COLO829 (cell line): ENCODE measurements around the gene NOM1.

ENCODE experiments used
- DNase-seq: peaks from one replicate; pipeline ENCODE4 v3.0.0; 2012; ENCODE audit warnings: low spot score

Gene NOM1

GRCh38 chr7:156984174-156984891 is 34.8 kb downstream of the NOM1 start:
- DNase-seq, result no peak

- DNase-seq, result no peak
Observed at GRCh38 chr7:156985101-156985992, 35.8 kb downstream of the NOM1 start.

DNA sequence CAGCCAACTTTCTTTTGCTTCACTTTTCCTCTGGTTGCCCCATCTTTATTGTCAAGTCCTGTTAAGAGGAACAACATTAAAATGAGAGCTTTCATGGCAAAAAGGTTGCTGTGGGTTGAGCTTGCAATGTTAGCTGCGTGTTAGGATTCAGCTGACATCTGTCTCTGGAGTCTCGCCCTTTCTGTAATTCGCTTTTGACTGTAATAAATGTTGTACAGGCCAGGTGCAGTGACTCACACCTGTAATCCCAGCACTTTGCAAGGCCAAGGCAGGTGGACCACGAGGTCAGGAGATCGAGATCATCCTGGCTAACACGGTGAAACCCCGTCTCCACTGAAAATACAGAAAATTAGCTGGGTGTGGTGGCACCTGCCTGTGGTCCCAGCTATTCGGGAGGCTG is 36.9 kb downstream of the NOM1 start:
- no peak for DNase-seq

GRCh38 chr7:156988343-156989185 is 39.1 kb downstream of the NOM1 start:
- DNase-seq, result no peak

DNA sequence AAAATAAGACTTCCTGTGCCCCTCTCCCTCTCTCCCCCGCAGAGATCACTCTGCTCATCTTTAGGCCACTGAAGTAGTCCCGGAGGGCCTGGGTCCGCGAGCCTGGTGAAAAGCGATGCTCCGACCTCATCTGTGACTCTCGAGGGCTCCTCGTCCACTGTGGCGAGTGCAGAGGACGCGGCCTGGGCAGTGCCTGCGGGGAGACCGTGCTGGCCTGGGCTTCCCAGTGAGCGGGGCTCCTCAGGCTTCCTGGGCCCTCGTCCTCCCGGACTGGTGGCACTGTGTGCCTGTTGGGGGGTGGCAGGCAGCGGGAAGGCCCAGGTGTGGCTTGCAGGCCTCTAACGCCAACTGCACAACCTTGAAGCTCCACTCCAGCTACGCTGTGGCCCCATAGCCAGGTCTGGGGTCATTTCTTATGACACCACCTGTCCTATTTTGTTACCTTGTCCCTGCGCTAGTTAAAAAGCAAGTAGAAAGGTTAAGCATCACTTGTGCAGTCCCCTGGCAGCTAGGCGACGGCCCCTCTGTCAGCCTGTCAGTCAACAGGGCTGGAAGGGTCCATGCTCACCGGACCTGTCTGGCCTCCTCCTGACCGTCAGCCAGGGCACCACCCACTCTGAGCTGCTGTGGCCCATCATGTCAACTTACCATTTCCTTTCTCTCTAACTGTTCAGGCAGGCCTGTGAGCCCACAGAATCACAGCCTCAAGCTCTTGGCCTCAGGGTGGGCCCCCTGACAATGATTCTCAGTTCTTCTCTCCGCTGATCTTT is 40.4 kb downstream of the NOM1 start:
- no peak for DNase-seq

DNA sequence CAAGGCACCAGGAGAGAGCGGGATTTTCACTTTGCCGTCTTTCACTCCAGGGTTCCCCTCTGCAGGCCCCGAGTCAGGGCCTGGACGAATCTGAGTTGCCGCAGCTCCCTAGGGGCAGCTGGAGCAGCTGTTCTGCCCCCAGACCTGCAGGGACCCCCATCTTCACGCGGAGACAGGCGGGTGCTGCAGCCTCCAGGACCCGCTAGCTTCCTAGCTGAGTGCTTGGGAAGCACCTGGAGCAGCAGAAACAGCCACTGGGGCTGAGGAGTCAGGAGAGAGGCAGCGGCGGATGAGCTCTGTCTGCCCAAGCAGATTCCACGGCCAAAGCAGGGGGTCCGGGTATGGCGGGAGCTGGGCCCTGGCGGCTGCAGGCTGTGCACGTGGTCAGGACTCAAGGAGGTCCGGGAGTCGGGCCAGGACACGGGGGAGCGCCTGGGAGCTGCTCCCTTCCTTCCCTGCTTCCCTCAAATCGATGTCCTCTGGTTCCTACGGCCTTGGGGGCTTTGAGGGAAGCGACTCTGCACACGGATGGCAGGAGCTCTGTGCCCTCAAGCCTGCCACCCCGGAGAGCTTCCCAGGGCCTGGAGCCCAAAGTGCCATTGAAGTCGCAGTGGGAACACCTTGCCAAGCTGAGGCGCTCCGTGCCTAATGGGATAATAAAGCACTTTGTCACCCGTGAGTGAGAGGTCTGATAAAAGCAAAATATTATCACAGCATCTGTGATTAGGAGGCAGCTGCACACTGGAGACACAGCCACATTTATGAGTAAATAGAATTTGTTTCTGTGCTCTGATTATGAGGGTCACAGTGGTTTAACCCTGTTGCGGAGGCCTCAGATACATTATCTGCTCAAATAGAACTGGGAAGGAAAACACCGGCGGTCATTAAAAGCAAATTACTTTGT is 43.8 kb downstream of the NOM1 start:
- DNase-seq, result no peak

GRCh38 chr7:156993925-156994235 is 44.4 kb downstream of the NOM1 start:
- no peak for DNase-seq

DNA sequence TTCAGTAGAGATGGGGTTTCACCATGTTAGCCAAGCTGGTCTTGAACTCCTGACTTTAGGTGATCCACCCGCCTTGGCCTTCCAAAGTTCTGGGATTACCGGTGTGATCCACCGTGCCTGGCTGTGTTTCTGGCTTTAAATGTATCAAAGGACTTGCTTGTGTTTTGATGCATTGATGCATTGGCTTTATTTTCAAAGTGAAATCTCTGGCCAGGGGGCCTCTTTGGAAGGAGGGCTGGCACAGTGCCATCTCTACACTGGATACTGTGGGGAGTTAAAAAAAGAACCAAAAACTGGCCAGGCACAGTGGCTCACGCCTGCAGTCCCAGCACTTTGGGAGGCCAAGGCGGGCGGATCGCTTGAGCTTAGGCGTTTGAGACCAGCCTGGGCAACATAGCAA is 44.9 kb downstream of the NOM1 start:
- DNase-seq, result no peak

GRCh38 chr7:156998988-156999957 is 49.8 kb downstream of the NOM1 start:
- DNase-seq, result no peak

DNA sequence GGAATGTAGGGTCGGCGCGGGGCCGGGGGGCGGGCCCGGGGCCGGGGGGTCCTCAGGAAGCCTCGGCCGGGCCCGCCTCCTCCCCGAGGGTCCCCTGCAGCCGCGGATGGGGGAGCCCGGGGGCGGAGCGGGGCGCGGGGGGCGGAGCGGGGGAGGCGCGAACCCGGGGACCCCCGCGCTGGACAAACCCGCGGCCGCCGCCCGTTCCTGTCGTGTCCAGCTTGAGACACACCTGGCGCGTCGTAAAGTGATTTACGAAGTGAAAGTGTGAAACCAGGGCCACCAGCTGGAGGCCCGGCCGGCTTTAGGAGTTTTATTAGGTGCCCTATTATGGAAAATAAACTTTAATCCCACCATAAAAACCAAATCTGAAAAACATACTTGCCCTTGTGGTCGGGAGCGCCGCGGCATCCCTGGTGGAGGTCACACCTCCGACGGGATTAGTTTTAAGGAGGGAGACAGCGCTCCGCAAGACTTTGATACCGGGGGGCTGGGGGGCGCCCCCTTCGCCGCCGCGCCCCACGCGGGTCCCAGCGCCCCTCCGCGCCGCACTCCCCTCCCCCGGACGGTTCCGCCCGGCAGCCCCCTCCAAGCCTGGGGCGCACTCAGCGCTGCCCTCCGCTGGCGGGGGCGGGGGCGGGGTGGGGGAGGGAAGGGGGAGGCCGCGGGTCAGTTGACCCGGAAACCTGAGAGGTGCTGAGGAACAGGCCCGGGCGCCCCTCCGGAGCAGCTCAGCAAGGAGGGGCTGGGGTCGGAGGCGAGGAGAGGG is 50.6 kb downstream of the NOM1 start:
- no peak for DNase-seq

DNA sequence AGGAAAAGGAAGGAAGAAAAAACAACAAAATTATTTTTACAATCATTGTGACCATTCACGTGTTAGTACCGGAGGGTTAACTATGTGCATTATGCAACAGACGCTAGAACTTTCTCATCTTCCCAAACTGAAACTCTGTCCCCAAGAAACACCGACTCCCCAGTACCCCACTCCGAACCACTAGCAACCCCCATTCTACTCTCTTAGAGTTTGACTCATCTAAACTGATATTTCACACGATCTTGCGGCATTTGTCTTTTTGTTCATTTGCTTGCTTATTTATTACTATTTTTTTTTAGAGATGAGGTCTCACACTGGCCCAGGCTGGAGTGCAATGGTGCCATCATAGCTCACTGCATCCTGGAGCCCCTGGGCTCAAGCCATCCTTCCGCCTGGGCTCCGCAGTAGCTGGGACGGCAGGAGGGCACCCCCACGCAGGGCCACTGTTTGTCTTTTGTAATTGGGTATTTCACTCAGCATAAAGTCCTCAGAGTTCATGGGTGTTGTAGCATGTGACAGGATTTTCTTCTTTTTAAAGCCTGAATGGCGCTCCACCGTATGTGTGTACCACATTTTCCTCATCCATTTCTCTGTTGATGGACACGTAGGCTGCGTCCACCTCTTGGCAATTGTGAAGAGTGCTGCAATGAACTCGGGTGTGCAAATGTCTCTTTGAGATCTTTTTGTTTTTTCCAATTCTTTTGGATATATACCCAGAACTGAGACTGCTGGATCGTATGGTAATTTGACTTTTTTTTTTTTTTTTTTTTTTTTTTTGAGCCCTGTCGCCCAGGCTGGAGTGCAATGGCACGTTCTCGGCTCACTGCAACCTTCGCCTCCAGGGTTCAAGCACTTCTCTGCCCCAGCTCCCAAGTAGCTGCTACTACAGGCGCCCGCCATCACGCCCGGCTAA is 51.5 kb downstream of the NOM1 start:
- no peak for DNase-seq

GRCh38 chr7:157001920-157002818 is 52.7 kb downstream of the NOM1 start:
- no peak for DNase-seq

DNA sequence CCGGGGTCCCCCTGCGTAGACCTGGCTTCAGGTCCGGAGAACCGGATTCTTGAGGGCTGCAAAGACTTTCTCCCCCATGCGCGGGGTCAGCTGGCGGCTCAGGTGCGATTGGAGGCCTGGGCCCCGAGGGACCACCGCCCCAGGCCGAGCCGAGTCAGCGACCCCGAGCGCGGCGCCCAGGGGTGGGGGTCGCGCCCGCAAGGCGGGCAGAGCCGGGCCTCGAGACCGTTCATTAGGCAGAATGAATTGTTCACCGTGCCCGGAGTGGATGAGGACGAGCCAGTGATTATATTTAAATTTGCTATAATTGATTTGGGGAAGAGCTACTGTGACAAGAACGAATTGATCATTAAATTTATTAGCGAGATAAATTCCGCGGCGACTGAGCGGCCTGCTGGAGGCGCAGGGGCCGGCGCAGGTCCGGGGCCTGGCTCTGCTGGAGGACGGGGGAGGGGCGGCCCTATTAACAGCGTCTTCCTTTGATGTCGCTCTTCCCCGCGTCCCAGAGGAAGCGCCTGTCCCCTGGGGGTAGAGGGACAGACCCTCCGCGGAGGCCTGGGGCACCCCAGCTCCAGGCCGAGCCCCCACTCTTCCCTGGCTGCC is 53.4 kb downstream of the NOM1 start:
- no peak for DNase-seq

DNA sequence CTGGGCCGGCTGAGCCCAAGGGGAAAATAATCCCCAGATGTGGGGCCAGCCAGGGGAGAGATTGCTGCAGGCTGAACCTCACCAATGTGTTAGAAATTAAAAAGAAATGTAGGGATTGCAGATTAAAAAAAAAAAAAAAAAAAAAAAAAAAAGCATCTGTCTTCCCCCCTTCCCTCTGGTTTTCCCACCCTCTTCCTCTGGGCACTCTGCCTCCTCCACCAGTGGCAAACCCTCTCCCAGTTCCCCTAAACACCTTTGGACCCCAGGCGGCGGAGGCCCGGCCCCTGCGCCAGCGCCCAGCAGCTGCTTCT is 53.9 kb downstream of the NOM1 start:
- no peak for DNase-seq

DNA sequence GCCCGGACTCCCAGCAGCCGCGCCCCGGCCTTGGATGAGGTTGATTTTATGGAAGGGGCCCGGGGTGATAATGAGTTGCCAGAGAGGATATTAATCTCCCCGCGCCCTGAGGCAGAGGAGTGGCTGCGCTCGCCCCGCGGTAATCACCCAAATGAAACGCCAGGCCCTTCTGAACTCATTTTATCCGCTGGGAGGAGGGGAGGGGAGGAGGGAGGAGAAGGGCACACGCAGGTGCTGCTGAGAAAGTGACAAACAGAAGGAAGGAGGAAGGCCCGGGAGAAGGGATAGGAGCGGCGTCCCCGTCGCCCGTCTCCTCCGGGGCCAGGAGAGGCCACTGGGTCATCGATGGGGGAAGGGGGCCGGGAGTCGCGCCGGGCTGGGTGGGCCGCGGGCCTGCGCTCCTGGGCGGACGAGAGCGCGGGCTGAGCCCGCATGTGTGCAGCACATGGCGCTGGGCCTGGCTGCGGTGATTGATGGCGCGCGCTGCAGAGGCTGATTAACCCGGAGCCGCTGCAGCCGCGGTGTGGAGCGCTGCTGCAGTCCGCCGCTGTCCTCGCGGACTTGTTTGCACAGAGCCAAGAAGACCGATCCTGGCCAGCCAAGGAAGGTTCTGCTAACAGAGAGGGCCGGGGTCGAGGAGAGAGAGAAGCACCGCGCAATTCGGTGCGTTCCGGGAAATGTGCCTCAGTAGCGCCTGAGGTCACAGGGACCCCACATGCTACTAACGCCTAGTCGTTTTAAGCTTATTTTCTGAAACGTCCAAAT is 54.4 kb downstream of the NOM1 start:
- no peak for DNase-seq
